Mesothelial cell of epicardium (in vitro differentiated cells): ENCODE results near the gene PSTPIP2. TPM values are rescaled to one million over a fixed set of nuclear protein-coding genes. Genes with fewer than 3 reads are reported as not detected.
A peak's percentile ranks its signal among the peaks of the same experiment; 100 is the strongest.

Experiments used
- DNase-seq, 2 experiments: peaks; one replicate each; pipeline ENCODE4 v3.0.0; 2021; ENCODE audit warnings: low spot score in 2 of 2; ENCODE audit not compliant: unreplicated experiment in 2 of 2
- H3K27ac Mint-ChIP-seq: 2 replicates; pipeline ENCODE4 v1.8.0; 2021; ENCODE audit warnings: mixed read lengths
- H3K27me3 Mint-ChIP-seq: 2 replicates; pipeline ENCODE4 v1.8.0; 2021; ENCODE audit warnings: low read depth, mixed read lengths
- H3K36me3 Mint-ChIP-seq: 2 replicates; pipeline ENCODE4 v1.8.0; 2021; ENCODE audit warnings: mixed read lengths
- H3K4me1 Mint-ChIP-seq: 2 replicates; pipeline ENCODE4 v1.8.0; 2021; ENCODE audit warnings: mixed read lengths
- H3K4me3 Mint-ChIP-seq: 2 replicates; pipeline ENCODE4 v1.8.0; 2021; ENCODE audit warnings: mild to moderate bottlenecking, moderate library complexity, mixed read lengths
- H3K9me3 Mint-ChIP-seq: 2 replicates; pipeline ENCODE4 v1.8.0; 2021; ENCODE audit warnings: mixed read lengths
- CTCF ChIP-seq: fragments of 200-600 bp; sonication (generic); IDR thresholded peaks from one replicate; pipeline ENCODE4 v1.5.0; 2021; ENCODE audit warnings: antibody characterized with exemption; ENCODE audit not compliant: unreplicated experiment
- total RNA-seq: library from RNA; stranded (reverse); gene quantifications from 3 replicates; pipeline ENCODE4 v1.2.1, GENCODE V29; 2021

Gene PSTPIP2
- 10.6 to 12.7 TPM (median 11.8 TPM) in 3 replicates for total RNA-seq

GRCh38 chr18:46071653-46072375, at the start of gene PSTPIP2:
PSTPIP2 (minus strand) TSS chr18:46072260; CDS start chr18:46072188, 72 bp downstream.
- H3K4me1 Mint-ChIP-seq: peaks cover 13% of the 10 kb centered on the region
- TF ChIP-seq CTCF: no peak
- H3K4me3 Mint-ChIP-seq: peak within 1 kb of the TSS; percentile 79
- DNase-seq: peak; percentile 40 to 76
- peak within 1 kb of the TSS; percentile 9 for H3K27ac Mint-ChIP-seq
- H3K9me3 Mint-ChIP-seq: no peaks in the 10 kb centered on the region
- no peaks in the 10 kb centered on the region for H3K27me3 Mint-ChIP-seq
- peaks cover 5% of the 10 kb centered on the region for H3K36me3 Mint-ChIP-seq

GRCh38 chr18:46113751-46114150, 41.7 kb upstream of the PSTPIP2 start:
- no peak for TF ChIP-seq CTCF
- Mint-ChIP-seq H3K27me3 (no peaks in the 10 kb centered on the region), H3K27ac (peak overlapping the region; percentile 10), H3K36me3 (peaks cover 54% of the 10 kb centered on the region), H3K4me3 (no peak overlapping the region), H3K9me3 (peaks cover 7% of the 10 kb centered on the region), H3K4me1 (no peaks in the 10 kb centered on the region)
- no peak for DNase-seq

- Mint-ChIP-seq H3K36me3 (peaks cover 48% of the 10 kb centered on the region), H3K9me3 (peaks cover 7% of the 10 kb centered on the region), H3K27ac (no peak overlapping the region)
Measured at GRCh38 chr18:46110406-46110805, 38.3 kb upstream of the PSTPIP2 start.

GRCh38 chr18:46109386-46109785, 37.3 kb upstream of the PSTPIP2 start:
- Mint-ChIP-seq H3K9me3 (peaks cover 7% of the 10 kb centered on the region), H3K4me1 (peaks cover 6% of the 10 kb centered on the region), H3K27ac (no peak overlapping the region), H3K36me3 (peaks cover 41% of the 10 kb centered on the region), H3K4me3 (no peak overlapping the region), H3K27me3 (no peaks in the 10 kb centered on the region)
- DNase-seq: no peak
- TF ChIP-seq CTCF: no peak

More at GRCh38 chr18:46110406-46110805, 38.3 kb upstream of the PSTPIP2 start:
- Mint-ChIP-seq H3K4me1 (no peaks in the 10 kb centered on the region), H3K4me3 (no peak overlapping the region), H3K27me3 (no peaks in the 10 kb centered on the region)
- no peak for TF ChIP-seq CTCF
- DNase-seq: no peak

GRCh38 chr18:46104128-46104911, 32.3 kb upstream of the PSTPIP2 start, which contains the start of gene HAUS1:
HAUS1 (plus strand) TSS chr18:46104385; CDS start chr18:46104412, 27 bp downstream.
- peak within 1 kb of the TSS; percentile 98 for H3K4me3 Mint-ChIP-seq
- peak within 1 kb of the TSS; percentile 95 for H3K27ac Mint-ChIP-seq

More at GRCh38 chr18:46104128-46104911, 32.3 kb upstream of the PSTPIP2 start, which contains the start of gene HAUS1:
- peak; percentile 77 to 92 for DNase-seq
- no peaks in the 10 kb centered on the region for H3K27me3 Mint-ChIP-seq
- H3K4me1 Mint-ChIP-seq: peaks cover 8% of the 10 kb centered on the region
- no peaks in the 10 kb centered on the region for H3K9me3 Mint-ChIP-seq
- TF ChIP-seq CTCF: no peak
- peaks cover 11% of the 10 kb centered on the region for H3K36me3 Mint-ChIP-seq
